Midbrain (tissue), 1 donor: ENCODE measurements around the gene C11orf86.
"Not testable (repeated sequence)": the region's sequence is repeated elsewhere in the genome, so short reads cannot be mapped to it uniquely, and the experiment has no call there.

Experiments used
- DNase-seq: peaks from one replicate; lab custom pipeline; 2025; lab: John Stamatoyannopoulos, UW

Gene C11orf86, protein sequence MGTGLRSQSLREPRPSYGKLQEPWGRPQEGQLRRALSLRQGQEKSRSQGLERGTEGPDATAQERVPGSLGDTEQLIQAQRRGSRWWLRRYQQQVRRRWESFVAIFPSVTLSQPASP

GRCh38 chr11:66974724-66975404 is at the start of gene C11orf86:
Gene C11orf86, plus strand, starts transcription at chr11:66975304. Its CDS starts 59 bp downstream, at chr11:66975363.
- no peak for DNase-seq

- no peak for DNase-seq
These were observed 45.4 kb upstream of the C11orf86 start for GRCh38 chr11:66929753-66930152.

GRCh38 chr11:66932543-66932942 is 42.6 kb upstream of the C11orf86 start:
- no peak for DNase-seq

DNA sequence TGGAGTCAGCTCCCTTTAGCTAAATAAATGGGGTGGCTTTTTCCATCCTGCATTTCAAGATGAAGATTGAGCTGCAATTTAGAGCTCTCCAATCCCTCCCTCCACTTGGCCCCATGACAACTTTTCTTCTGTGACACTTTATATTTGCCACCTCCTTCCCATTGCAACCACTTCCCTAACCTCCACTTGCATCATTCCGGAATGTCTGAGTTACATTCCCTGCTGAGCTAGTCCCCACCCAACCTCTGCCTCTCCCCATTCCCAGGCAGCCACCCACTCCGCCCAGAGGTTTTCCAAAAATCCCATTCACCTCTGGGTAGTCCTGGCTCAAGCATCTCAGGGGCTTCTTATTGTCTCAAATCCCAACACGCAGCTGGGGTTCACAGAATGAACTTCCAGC is 41.6 kb upstream of the C11orf86 start:
- no peak for DNase-seq

- DNase-seq: no peak
These were observed 39.9 kb upstream of the C11orf86 start for GRCh38 chr11:66934950-66935779.

- no peak for DNase-seq
These were observed 38.8 kb upstream of the C11orf86 start for GRCh38 chr11:66936311-66936711.

GRCh38 chr11:66937193-66937733 is 37.8 kb upstream of the C11orf86 start:
- DNase-seq: no peak

DNA sequence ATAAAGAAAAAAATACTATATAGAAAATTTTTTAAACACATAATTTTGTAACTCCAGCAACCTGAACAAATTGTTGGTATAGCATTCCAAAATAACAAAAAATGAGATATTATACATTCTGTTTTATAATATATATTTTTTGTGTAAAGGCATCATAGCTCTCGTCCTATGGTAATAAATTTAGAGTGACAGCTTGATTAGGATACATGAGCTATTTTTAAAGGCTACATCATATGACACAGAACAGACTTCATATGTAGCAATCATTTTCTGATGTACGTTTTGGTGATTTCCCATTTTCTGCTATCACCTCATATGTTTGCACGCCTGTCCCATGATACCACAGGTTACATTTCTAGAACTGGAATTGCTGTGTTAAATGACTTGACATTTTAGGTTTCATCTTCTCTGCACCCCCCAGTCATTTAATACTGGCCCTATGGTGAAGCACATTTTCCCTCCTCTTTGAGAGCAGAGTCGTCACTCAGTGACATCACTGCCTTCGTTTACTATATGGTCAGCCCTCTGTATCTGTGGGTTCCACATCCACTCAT is 36.4 kb upstream of the C11orf86 start:
- no peak for DNase-seq

GRCh38 chr11:66950112-66950535 is 25.0 kb upstream of the C11orf86 start:
- no peak for DNase-seq

- DNase-seq: no peak
These were observed 24.0 kb upstream of the C11orf86 start for GRCh38 chr11:66951135-66951534.

DNA sequence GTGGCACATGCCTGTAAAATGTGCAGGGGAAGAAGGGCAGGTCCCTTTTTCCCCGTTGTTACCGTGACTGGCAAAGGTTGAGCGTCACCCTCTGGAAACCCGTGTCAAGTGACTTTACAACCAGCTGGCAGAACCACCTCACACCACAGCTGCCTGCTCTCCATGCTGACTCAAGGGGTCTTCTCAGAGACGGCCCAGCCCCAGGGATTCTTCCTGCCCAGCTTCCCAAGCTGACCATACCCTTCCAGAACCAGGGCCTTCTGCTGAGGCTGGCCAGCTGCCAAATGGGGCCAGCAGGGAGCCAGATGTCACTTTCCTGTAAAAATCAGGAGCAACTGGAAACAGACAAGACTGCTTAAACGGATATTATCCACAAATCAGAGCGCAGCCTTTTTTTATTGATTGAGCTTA is 23.2 kb upstream of the C11orf86 start:
- no peak for DNase-seq

DNA sequence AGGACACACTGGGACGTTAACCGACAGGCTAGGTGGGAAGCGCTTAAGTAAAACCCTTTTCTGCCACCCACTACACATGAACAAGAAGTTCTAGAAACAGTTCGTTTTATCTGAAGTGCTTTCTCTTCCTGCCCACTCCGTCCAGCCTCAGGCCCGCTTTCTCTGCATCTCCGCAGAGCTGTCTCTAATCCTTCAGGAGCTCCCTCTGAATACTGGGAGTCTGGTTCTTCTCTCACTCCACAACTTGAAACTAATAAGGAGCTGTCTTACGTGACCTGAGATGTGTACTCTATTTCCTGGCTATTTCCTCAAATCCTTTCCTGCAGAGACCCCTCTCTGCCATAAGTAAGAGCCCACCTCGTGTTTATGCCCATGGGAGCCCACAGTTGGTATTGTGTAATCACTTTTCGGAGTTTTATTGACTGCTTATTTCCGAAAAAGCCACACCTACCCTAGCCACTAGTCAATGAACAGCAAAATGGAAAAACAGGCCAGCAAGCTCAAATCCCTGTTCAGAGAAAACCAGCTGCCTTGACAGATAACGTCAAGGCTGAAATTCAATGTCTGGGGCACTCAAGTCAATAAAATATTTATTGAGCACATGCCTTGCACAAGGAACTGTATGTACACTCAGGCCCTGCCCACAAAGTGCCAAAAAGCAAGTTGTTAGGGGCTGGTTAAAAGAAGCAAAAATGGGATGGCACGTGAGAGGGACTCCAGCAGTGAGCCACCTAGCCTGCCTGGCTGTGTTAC is 21.8 kb upstream of the C11orf86 start:
- no peak for DNase-seq

DNA sequence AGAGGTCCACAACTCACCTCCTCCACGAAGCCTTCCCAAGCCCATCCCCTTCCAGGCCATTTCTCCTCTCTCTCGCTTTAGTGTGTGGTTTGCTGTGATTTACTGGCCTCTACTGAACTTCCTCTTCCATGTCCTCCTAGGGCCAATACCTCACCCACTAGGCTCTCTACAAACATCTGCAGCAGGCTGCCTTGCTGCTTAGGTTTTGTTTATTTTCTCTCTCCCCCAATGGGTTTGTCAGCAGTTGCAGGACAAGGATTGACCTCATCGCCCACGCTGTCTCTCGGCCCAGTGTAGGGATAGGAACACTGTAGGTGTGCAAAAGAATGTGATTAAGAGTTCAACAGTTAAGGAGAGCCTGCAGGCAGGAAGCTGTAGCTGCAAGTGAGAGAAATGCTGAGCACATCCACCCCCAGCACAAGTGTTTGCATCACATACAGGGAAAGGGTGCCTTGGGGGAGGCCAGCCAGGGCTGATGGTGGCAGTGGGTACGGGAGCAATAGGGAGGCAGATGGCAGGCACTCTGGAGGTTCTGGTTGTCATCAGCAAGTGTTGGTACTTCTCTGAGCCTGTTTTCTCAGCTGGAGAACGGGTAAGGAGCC is 18.3 kb upstream of the C11orf86 start:
- no peak for DNase-seq

DNA sequence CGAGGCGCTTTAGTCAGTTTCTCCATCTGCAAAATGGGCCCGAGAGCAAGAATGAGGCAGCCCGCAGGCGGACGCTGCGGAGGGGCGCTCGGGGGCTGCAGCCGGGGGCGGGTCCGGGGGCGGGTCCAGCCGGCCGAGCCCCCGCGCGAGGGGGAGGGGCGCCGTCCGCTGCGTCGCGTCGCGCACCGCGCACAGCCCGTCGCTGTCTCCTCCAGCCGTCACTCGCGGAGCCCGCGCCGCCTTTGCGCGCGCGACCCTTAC is 17.2 kb upstream of the C11orf86 start:
- DNase-seq: no peak

- DNase-seq: peak; percentile 98
These were observed 16.7 kb upstream of the C11orf86 start, which contains the start of gene PC for GRCh38 chr11:66958232-66958955. Gene PC, minus strand, starts transcription at chr11:66958383. Its CDS starts 86,224 bp downstream, at chr11:66872159.

GRCh38 chr11:66958956-66959274 is 16.2 kb upstream of the C11orf86 start:
- DNase-seq: no peak

GRCh38 chr11:66961691-66962213 is 13.4 kb upstream of the C11orf86 start:
- not testable (repeated sequence) for DNase-seq

- DNase-seq: no peak
These were observed 12.9 kb upstream of the C11orf86 start for GRCh38 chr11:66962247-66962646.

DNA sequence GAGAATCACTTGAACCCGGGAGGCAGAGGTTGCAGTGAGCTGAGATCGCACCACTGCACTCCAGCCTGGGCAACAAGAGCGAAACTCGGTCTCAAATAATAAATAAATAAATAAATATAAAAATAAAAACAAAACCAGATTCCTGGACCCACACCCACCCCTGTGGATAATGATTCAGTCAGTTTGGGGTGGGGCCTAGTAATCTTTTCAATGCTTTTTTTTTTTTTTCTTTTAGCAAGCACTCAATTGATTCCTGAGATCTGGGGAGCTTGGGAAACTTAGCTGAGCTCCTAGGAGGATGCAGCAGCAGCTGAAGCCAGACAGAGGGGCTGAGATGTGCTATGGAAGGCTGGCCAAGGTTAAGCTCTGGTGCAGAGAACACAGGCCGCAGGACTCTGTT is 12.3 kb upstream of the C11orf86 start:
- no peak for DNase-seq

DNA sequence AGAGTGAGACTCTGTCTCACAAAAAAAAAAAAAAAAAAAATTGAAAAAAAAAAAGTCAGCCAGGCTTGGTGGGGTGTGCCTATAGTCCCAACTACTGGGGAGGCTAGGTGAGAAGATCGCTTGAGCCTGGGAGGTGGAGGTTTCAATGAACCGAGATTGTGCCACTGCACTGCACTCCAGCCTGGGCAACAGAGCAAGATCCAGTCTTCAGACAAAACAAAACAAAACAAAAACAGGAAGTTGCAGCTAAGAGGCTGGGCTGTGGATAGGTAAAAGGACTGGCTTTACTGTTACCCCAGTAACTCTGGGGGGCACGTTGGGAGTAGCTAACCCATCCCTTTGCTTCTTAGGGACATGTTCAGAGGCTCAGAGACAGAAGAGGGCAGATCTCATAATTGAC is 10.6 kb upstream of the C11orf86 start:
- DNase-seq: no peak

GRCh38 chr11:66966351-66966750 is 8.8 kb upstream of the C11orf86 start:
- no peak for DNase-seq
